Adipocyte (in vitro differentiated cells): ENCODE results near the gene PCNX1.
A peak's percentile ranks its signal among the peaks of the same experiment; 100 is the strongest.
"Not testable (repeated sequence)": the region's sequence is repeated elsewhere in the genome, so short reads cannot be mapped to it uniquely, and the experiment has no call there.

Experiments used
- DNase-seq: peaks from one replicate; pipeline ENCODE4 v3.0.0-alpha.2; 2015; ENCODE audit warnings: low read depth
- H3K27me3 ChIP-seq: replicated peaks from 2 replicates; pipeline ENCODE4 v1.7.0; 2013; ENCODE audit warnings: mild to moderate bottlenecking, low read length, moderate library complexity; ENCODE audit not compliant: control insufficient read depth, insufficient read depth
- H3K36me3 ChIP-seq: 2 replicates; pipeline ENCODE4 v1.7.0; 2013; ENCODE audit warnings: low read length, mild to moderate bottlenecking, moderate library complexity; ENCODE audit not compliant: control insufficient read depth, insufficient read depth, severe bottlenecking
- H3K4me1 ChIP-seq: 2 replicates; pipeline ENCODE4 v1.7.0; 2013; ENCODE audit warnings: mild to moderate bottlenecking, low read length, moderate library complexity; ENCODE audit not compliant: control insufficient read depth, insufficient read depth
- H3K4me3 ChIP-seq: 2 replicates; pipeline ENCODE4 v1.7.0; 2013; ENCODE audit warnings: mild to moderate bottlenecking, low read length, moderate library complexity
- H3K9ac ChIP-seq: 2 replicates; pipeline ENCODE4 v1.7.0; 2013; ENCODE audit warnings: mild to moderate bottlenecking, low read length, moderate library complexity
- H3K9me3 ChIP-seq: 2 replicates; pipeline ENCODE4 v1.7.0; 2013; ENCODE audit warnings: mild to moderate bottlenecking, low read length, moderate library complexity; ENCODE audit not compliant: control insufficient read depth

Gene PCNX1

DNA sequence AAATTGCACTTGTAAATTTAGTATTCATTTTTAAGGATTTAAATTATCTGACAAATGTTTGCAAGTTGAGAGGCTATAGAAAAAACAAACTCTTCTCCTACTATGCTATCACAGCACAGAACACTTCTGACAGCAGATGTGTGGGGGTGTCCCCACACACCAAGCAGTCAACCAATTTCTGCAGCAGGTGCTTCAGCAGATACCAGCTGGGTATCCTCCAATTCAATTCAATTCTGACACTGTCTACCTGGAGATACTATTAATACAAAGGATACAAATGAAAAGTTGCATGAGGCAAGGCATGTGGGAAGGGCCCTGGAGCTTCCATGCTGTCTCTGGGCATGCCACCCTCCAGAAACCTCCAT, 35.1 kb downstream of the PCNX1 start:
- DNase-seq = no peak
- peaks cover 2% of the 10 kb centered on the region for H3K36me3 ChIP-seq
- H3K9me3 ChIP-seq = peaks cover 6% of the 10 kb centered on the region
- no peak overlapping the region for H3K4me3 ChIP-seq
- no peaks in the 10 kb centered on the region for H3K27me3 ChIP-seq
- H3K9ac ChIP-seq = no peak overlapping the region
- peaks cover 5% of the 10 kb centered on the region for H3K4me1 ChIP-seq

DNA sequence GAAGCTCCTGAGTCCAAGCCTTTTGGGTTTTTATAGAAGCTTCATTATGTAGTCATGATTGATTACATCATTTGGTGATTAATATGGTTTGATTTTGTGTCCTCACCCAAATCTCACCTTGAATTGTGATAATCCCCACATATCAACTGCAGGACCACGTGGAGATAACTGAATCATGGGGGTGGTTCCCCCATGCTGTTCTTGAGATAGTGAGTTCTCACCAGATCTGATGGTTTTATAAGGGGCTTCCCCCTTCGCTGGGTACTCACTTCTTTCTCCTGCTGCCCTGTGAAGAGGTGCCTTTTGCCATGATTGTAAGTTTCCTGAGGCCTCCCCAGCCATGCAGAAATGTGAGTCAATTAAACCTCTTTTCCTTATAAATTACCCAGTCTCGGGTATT, 35.5 kb downstream of the PCNX1 start:
- H3K36me3 ChIP-seq, H3K4me3 ChIP-seq: not testable (repeated sequence)

DNA sequence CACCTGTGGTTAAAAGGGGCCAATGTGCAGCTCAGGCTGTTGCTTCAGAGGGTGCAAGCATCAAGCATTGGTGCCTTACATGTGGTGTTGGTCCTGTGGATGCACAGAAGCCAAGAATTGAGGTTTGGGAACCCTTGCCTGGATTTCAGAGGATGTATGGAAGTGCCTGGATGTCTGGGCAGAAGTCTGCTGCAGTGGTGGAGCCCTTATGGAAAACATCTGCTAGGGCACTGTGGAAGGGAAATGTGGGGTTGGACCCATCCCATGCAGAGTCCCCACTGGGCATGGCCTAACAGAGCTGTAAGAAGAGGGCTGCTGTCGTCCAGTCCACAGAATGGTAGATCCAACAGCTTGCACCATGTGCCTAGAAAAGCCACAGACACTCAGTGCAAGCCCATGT, 36.6 kb downstream of the PCNX1 start:
- peaks cover 17% of the 10 kb centered on the region for H3K36me3 ChIP-seq
- no peak overlapping the region for H3K9ac ChIP-seq
- H3K4me3 ChIP-seq = no peak overlapping the region
- H3K9me3 ChIP-seq = peaks cover 6% of the 10 kb centered on the region
- no peak for DNase-seq
- peaks cover 5% of the 10 kb centered on the region for H3K4me1 ChIP-seq
- H3K27me3 ChIP-seq = no peaks in the 10 kb centered on the region

More for the DNA sequence above, 35.5 kb downstream of the PCNX1 start:
- not testable (repeated sequence) for H3K27me3 ChIP-seq, H3K9me3 ChIP-seq, H3K4me1 ChIP-seq, DNase-seq, H3K9ac ChIP-seq

DNA sequence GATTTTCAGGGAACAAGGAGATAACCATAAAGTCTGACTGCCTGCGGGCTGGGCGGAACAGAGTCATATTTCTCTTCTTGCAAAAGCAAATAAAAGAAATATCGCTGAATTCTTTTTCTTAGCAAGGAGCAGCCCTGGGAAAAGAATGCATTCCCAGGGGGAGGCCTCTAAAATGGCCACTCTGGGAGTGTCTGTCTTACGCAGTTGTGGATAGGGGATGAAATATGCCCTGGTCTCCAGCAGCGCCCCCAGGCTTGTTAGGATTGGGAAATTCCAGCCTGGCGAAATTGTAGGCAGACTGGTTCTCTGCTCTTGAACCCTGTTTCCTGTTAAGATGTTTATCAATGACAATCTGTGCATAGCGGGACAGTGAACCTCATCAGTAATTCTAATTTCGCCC, 40.5 kb downstream of the PCNX1 start:
- Histone ChIP-seq H3K9me3 (peaks cover 6% of the 10 kb centered on the region), H3K4me3 (no peak overlapping the region), H3K4me1 (peaks cover 5% of the 10 kb centered on the region), H3K9ac (no peak overlapping the region), H3K27me3 (no peaks in the 10 kb centered on the region), H3K36me3 (peaks cover 40% of the 10 kb centered on the region)
- DNase-seq = no peak

DNA sequence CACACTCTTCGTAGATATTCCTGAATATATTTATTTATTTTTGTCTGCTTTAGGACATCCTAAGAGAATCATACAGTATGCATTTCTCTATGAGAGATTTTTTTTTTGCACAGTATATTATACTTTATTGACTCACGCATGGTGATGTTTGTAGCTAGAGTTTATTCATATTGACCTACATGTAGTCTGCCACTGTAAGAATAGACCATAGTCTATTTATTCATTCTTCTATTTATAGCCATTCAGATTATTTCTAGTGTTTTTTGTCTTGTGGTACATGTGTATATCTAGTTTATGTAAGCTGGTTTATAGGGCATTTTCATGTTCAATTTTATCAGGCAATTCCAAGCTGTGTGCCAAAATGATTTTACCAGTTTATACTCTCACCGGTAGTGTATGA, 45.2 kb downstream of the PCNX1 start:
- Histone ChIP-seq H3K9ac (no peak overlapping the region), H3K9me3 (no peaks in the 10 kb centered on the region), H3K36me3 (peaks cover 39% of the 10 kb centered on the region), H3K4me1 (peaks cover 20% of the 10 kb centered on the region), H3K27me3 (no peaks in the 10 kb centered on the region), H3K4me3 (no peak overlapping the region)
- DNase-seq = no peak

DNA sequence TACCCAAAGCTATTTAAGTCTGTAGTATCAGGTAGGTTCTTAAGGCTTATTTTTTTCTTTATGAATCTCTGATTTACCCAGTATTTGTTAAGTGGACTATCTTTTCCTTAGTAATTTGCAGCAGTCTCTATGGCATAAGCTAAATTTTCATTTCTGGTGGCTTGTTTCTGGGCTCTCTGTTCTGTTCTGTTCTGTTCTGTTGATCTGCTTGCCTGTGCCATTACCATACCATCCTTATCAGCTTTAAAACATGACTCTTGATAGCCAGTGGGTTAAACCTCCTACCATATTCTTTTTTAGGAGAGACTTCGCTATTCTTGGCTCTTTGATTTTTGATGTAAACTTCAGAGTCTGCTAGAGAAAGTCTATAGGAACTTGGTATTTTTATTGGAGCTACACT, 46.8 kb downstream of the PCNX1 start:
- Histone ChIP-seq H3K9me3 (no peaks in the 10 kb centered on the region), H3K27me3 (no peaks in the 10 kb centered on the region), H3K4me1 (peaks cover 20% of the 10 kb centered on the region), H3K36me3 (peaks cover 23% of the 10 kb centered on the region), H3K4me3 (no peak overlapping the region), H3K9ac (no peak overlapping the region)
- no peak for DNase-seq

DNA sequence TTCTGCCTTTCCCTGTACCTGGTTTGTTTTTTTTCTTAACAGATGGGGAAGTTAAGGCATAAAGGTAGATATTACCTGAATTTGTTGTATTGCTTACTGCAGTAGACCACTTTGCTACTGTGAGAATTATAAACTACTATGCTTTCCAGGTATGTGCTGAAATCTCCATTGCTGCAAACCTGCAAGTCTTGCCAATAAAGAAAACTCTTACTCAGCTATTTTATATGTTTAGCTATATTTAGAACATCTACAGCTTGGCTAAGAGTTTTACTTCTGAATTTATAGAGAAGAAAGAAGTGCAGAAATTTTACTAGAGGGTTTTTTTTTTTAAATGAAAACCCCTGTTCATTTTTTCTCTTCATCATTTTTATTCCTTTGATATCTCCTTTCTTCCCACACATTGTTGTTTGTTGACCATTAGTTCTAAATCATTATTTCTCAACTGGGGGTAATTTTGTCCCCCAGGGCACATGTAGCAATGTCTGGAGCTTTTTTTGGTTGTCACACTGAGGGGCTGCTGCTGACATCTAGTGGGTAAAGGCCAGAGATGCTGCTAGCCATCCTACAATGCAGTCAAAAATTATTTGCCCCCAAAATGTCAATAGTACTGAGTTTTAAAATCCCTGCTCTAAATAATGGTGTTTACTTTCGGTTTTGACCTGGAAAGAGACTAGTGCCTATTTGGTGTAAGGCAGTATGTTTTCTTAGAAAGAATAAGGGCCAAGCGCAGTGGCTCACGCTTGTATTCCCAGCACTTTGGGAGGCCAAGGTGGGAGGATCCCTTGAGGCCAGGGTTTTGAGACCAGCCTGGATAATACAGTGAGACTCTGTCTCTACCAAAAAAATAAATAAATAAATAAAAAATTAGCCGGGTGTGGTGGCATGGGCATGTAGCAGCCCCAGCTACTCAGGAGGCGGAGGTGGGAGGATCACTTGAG, 48.6 kb downstream of the PCNX1 start:
- peak overlapping the region; percentile 29 for H3K9ac ChIP-seq

DNA sequence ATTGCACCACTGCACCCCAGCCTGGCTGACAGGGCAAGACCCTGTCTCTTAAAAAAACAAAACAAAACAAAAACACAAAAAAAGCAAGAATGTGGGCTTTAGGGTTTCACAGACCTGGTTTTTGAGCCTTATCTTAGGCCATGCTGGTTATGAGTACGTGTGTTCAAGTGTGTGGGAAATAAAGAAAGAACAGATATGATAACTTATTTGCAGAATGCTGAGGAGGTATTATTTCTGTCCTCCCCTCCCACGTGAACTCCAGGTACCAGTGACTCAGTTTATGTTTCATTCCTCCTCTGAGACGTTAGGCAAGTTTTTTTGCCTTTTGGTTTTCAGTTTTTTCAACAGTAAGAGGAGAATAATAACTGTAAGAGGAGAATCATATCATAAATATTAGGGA, 49.3 kb downstream of the PCNX1 start:
- Histone ChIP-seq H3K9me3 (no peaks in the 10 kb centered on the region), H3K27me3 (no peaks in the 10 kb centered on the region), H3K36me3 (peaks cover 14% of the 10 kb centered on the region), H3K4me1 (peaks cover 20% of the 10 kb centered on the region), H3K4me3 (no peak overlapping the region), H3K9ac (no peak overlapping the region)
- no peak for DNase-seq

More for the DNA sequence above, 48.6 kb downstream of the PCNX1 start:
- Histone ChIP-seq H3K4me3 (no peak overlapping the region), H3K9me3 (no peaks in the 10 kb centered on the region), H3K36me3 (peaks cover 16% of the 10 kb centered on the region), H3K27me3 (no peaks in the 10 kb centered on the region), H3K4me1 (peaks cover 20% of the 10 kb centered on the region)
- DNase-seq = peak; percentile 70

DNA sequence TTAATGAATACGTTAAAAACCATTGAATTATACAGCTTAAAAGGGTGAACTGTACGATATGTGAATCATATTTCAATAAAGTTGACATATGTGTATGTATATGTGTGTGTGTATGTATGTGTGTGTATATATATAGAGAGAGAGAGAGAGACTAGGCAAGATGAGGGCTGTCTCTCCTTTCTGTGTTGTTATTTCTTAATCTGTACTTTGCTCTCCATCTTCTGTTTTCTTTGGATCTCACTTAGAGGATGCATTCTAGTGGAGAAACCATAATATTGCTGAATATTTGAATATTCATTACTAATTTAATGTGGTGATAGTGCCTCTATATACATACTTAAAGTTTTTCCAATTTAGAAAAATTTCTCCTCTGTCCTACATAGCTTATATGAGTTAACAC, 50.5 kb downstream of the PCNX1 start:
- Histone ChIP-seq H3K4me1 (peaks cover 20% of the 10 kb centered on the region), H3K9me3 (no peaks in the 10 kb centered on the region), H3K9ac (no peak overlapping the region), H3K27me3 (no peaks in the 10 kb centered on the region), H3K4me3 (no peak overlapping the region), H3K36me3 (peaks cover 14% of the 10 kb centered on the region)
- DNase-seq = no peak

DNA sequence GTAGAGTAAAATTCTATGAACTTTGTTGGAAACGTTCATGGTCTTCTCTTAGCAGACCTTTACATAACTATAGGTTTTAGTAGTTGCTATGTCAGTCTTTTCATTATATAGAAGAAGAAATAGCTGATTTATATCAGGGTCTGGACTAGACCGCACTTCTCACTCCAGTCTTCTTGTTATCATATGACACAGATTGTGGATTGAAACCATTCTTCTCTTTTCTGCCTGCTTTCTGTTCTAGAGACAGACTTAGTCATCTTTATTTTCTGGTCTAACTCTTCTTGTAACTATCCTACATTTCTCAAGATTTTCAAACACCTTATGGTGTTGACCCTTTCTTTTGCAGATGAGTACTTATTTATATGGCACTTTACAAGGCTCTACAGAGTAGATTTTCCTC, 55.7 kb downstream of the PCNX1 start:
- Histone ChIP-seq H3K9ac (no peak overlapping the region), H3K27me3 (no peaks in the 10 kb centered on the region), H3K9me3 (no peaks in the 10 kb centered on the region), H3K4me3 (no peak overlapping the region), H3K36me3 (peaks cover 40% of the 10 kb centered on the region), H3K4me1 (no peaks in the 10 kb centered on the region)
- DNase-seq = no peak

DNA sequence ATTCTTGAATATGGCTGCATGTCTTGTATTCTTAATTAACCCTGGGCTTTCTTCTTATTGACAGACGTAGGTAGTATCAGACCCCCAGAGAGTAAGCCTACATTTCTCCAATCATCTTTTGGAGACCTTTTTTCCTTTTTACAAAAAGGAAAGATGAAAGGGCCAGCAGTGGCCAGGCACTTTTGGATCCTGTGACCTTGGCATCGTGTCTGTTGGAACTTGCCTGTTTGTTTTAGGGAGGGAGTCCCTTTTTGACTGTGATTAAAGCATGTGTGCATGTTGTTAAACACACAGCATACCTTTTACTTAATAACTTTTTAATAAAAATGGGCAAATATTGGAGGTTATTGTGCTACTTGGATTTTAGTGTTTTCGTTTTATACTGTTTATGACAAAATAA, 57.2 kb downstream of the PCNX1 start:
- peaks cover 56% of the 10 kb centered on the region for H3K36me3 ChIP-seq

DNA sequence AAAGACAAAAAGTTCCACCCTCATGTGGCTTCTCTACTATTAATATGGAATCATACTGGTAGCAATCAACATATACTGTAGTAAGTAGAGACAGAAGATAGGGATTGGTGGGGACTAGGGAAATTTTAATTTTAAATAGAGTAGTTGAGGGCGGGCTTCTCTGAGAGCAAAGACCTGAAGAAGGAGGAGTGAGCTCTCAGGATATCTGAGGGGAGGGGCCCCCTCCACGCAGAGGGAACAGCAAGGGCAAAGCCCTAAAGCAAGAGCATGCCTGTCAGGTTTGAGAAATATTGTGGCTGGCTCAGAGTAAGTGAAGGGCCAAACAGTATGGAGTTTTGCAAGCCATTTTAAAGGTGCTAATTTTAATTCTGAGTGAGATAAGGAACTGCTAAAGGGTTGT, 64.3 kb downstream of the PCNX1 start:
- peaks cover 15% of the 10 kb centered on the region for H3K4me1 ChIP-seq
- H3K4me3 ChIP-seq = no peak overlapping the region
- no peaks in the 10 kb centered on the region for H3K27me3 ChIP-seq
- H3K9me3 ChIP-seq = no peaks in the 10 kb centered on the region
- no peak for DNase-seq
- peaks cover 53% of the 10 kb centered on the region for H3K36me3 ChIP-seq
- no peak overlapping the region for H3K9ac ChIP-seq

More for the DNA sequence above, 57.2 kb downstream of the PCNX1 start:
- H3K9ac ChIP-seq = no peak overlapping the region
- H3K27me3 ChIP-seq = no peaks in the 10 kb centered on the region
- peaks cover 5% of the 10 kb centered on the region for H3K4me1 ChIP-seq
- H3K4me3 ChIP-seq = no peak overlapping the region
- no peak for DNase-seq
- no peaks in the 10 kb centered on the region for H3K9me3 ChIP-seq
